ENCODE results near the gene MAP2K5.
A peak's percentile ranks its signal among the peaks of the same experiment; 100 is the strongest.

The MAP2K5 gene

GRCh38 chr15:67560320-67560719 is 17.8 kb downstream of the MAP2K5 start:
- no peak for DNase-seq

- no peak for DNase-seq
Observed at GRCh38 chr15:67563092-67563491, 20.6 kb downstream of the MAP2K5 start.

GRCh38 chr15:67564021-67564967 is 21.8 kb downstream of the MAP2K5 start:
- DNase-seq: no peak

- peak; percentile 48 to 50 for DNase-seq
Observed at GRCh38 chr15:67564968-67565345, 22.5 kb downstream of the MAP2K5 start.

- no peak for DNase-seq
Observed at GRCh38 chr15:67569668-67570067, 27.2 kb downstream of the MAP2K5 start.

GRCh38 chr15:67570875-67571647 is 28.6 kb downstream of the MAP2K5 start:
- DNase-seq: no peak

GRCh38 chr15:67571648-67572415 is 29.3 kb downstream of the MAP2K5 start:
- DNase-seq: no peak

- DNase-seq: peak in 1 of 2 experiments; percentile 4
Observed at GRCh38 chr15:67573194-67573593, 30.7 kb downstream of the MAP2K5 start.

GRCh38 chr15:67575039-67575502 is 32.6 kb downstream of the MAP2K5 start:
- DNase-seq: peak in 1 of 2 experiments; percentile 4

GRCh38 chr15:67578020-67578600 is 35.6 kb downstream of the MAP2K5 start:
- DNase-seq: no peak

GRCh38 chr15:67579164-67579563 is 36.7 kb downstream of the MAP2K5 start:
- no peak for DNase-seq

- no peak for DNase-seq
Observed at GRCh38 chr15:67579967-67580366, 37.5 kb downstream of the MAP2K5 start.

- no peak for DNase-seq
Observed at GRCh38 chr15:67584157-67584556, 41.7 kb downstream of the MAP2K5 start.

GRCh38 chr15:67585681-67586080 is 43.2 kb downstream of the MAP2K5 start:
- no peak for DNase-seq

- no peak for DNase-seq
Observed at GRCh38 chr15:67587331-67587730, 44.8 kb downstream of the MAP2K5 start.

- no peak for DNase-seq
Observed at GRCh38 chr15:67587754-67588153, 45.3 kb downstream of the MAP2K5 start.

GRCh38 chr15:67590191-67590590 is 47.7 kb downstream of the MAP2K5 start:
- DNase-seq: no peak

- no peak for DNase-seq
Observed at GRCh38 chr15:67592245-67592644, 49.7 kb downstream of the MAP2K5 start.

- DNase-seq: no peak
Observed at GRCh38 chr15:67593562-67593961, 51.1 kb downstream of the MAP2K5 start.

- no peak for DNase-seq
Observed at GRCh38 chr15:67594770-67595169, 52.3 kb downstream of the MAP2K5 start.

- DNase-seq: no peak
Observed at GRCh38 chr15:67595572-67595971, 53.1 kb downstream of the MAP2K5 start.

- no peak for DNase-seq
Observed at GRCh38 chr15:67601073-67601472, 58.6 kb downstream of the MAP2K5 start.

GRCh38 chr15:67603063-67603462 is 60.6 kb downstream of the MAP2K5 start:
- no peak for DNase-seq

All from Kasumi-1 (cell line).